WTC11 (cell line): ENCODE results near the gene MRC2. TPM values are rescaled to one million over a fixed set of nuclear protein-coding genes. Genes with fewer than 3 reads are reported as not detected.
A peak's percentile ranks its signal among the peaks of the same experiment; 100 is the strongest.

Experiments
- ATAC-seq: fragments of 200-7000 bp; cut with Tn5 transposase; 2 replicates; pipeline ENCODE4 v1.10.0; 2021; ENCODE audit warnings: mild to moderate bottlenecking, moderate library complexity
- CTCF ChIA-PET: fragments of 300-600 bp; sonication (Branson Sonifier 250); formaldehyde crosslinking; loops from one replicate; lab custom pipeline; 2021; ENCODE audit warnings: antibody characterized with exemption; lab: Charles Lee
- POLR2A ChIA-PET: fragments of 350-600 bp; sonication (Branson Sonifier 250); formaldehyde crosslinking; loops from one replicate; lab custom pipeline; 2021; ENCODE audit warnings: antibody characterized with exemption; lab: Charles Lee
- DNase-seq: peaks from one replicate; pipeline ENCODE4 v3.0.0; 2021; ENCODE audit warnings: low spot score
- H3K27ac Mint-ChIP-seq: 2 replicates; pipeline ENCODE4 v1.8.0; 2021; ENCODE audit warnings: mixed read lengths
- H3K27me3 Mint-ChIP-seq: 2 replicates; pipeline ENCODE4 v1.8.0; 2021; ENCODE audit warnings: low read depth, mild to moderate bottlenecking, moderate library complexity, mixed read lengths
- H3K36me3 Mint-ChIP-seq: 2 replicates; pipeline ENCODE4 v1.8.0; 2021; ENCODE audit warnings: mixed read lengths
- H3K4me1 Mint-ChIP-seq: 2 replicates; pipeline ENCODE4 v1.8.0; 2022; ENCODE audit warnings: mixed read lengths
- H3K4me3 Mint-ChIP-seq: 2 replicates; pipeline ENCODE4 v1.8.0; 2021; ENCODE audit warnings: mild to moderate bottlenecking, moderate library complexity, mixed read lengths
- H3K9me3 Mint-ChIP-seq: 2 replicates; pipeline ENCODE4 v1.8.0; 2021; ENCODE audit warnings: mixed read lengths
- E2F1 ChIP-seq: sonication (generic); formaldehyde crosslinking; IDR thresholded peaks from 2 replicates; pipeline ENCODE4 v1.8.0; 2022; ENCODE audit warnings: mild to moderate bottlenecking, missing genetic modification reagents
- EMX1 ChIP-seq: fragments of 250-450 bp; sonication (Bioruptor Pico); IDR thresholded peaks from 2 replicates; pipeline ENCODE4 v1.8.0; 2021; ENCODE audit warnings: mild to moderate bottlenecking
- ETV6 ChIP-seq: sonication (generic); formaldehyde crosslinking; IDR thresholded peaks from 2 replicates; pipeline ENCODE4 v1.8.1; 2022; ENCODE audit warnings: mild to moderate bottlenecking, missing genetic modification reagents
- FOXP4 ChIP-seq: sonication (generic); formaldehyde crosslinking; IDR thresholded peaks from 2 replicates; pipeline ENCODE4 v1.8.0; 2022; ENCODE audit warnings: mild to moderate bottlenecking, missing genetic modification reagents
- GRHL2 ChIP-seq: fragments of 250-450 bp; sonication (Bioruptor Pico); IDR thresholded peaks from 2 replicates; pipeline ENCODE4 v1.8.0; 2022; ENCODE audit warnings: mild to moderate bottlenecking, moderate library complexity; ENCODE audit not compliant: insufficient replicate concordance, severe bottlenecking
- HMGXB4 ChIP-seq: sonication (generic); formaldehyde crosslinking; IDR thresholded peaks from 2 replicates; pipeline ENCODE4 v1.8.1; 2023; ENCODE audit warnings: mild to moderate bottlenecking, moderate library complexity, missing genetic modification reagents
- IRF1 ChIP-seq: sonication (generic); formaldehyde crosslinking; IDR thresholded peaks from 2 replicates; pipeline ENCODE4 v1.8.0; 2023; ENCODE audit warnings: missing genetic modification reagents
- IRF2 ChIP-seq: sonication (generic); formaldehyde crosslinking; IDR thresholded peaks from 2 replicates; pipeline ENCODE4 v1.8.0; 2022; ENCODE audit warnings: low read depth, missing genetic modification reagents, borderline replicate concordance
- JUN ChIP-seq: sonication (generic); formaldehyde crosslinking; IDR thresholded peaks from 2 replicates; pipeline ENCODE4 v1.8.0; 2023; ENCODE audit warnings: mild to moderate bottlenecking, missing genetic modification reagents
- NR1H2 ChIP-seq: sonication (generic); formaldehyde crosslinking; IDR thresholded peaks from 2 replicates; pipeline ENCODE4 v1.9.0; 2021; ENCODE audit warnings: mild to moderate bottlenecking, moderate library complexity, missing genetic modification reagents
- PRRX2 ChIP-seq: fragments of 250-450 bp; sonication (Bioruptor Pico); IDR thresholded peaks from 2 replicates; pipeline ENCODE4 v1.8.0; 2021; ENCODE audit warnings: mild to moderate bottlenecking
- STAT6 ChIP-seq: sonication (generic); formaldehyde crosslinking; conservative IDR thresholded peaks from 2 replicates; pipeline ENCODE4 v1.8.1; 2023; ENCODE audit warnings: mild to moderate bottlenecking, low read depth, missing genetic modification reagents, moderate library complexity
- TP53 ChIP-seq: sonication (generic); formaldehyde crosslinking; IDR thresholded peaks from 2 replicates; pipeline ENCODE4 v1.8.1; 2023; ENCODE audit warnings: mild to moderate bottlenecking, missing genetic modification reagents
- USF2 ChIP-seq: sonication (generic); formaldehyde crosslinking; IDR thresholded peaks from 2 replicates; pipeline ENCODE4 v1.8.1; 2023; ENCODE audit warnings: mild to moderate bottlenecking, missing genetic modification reagents, moderate library complexity
- ZMAT4 ChIP-seq: fragments of 250-450 bp; sonication (Bioruptor Pico); IDR thresholded peaks from 2 replicates; pipeline ENCODE4 v1.9.0; 2021; ENCODE audit warnings: mild to moderate bottlenecking
- ZNF121 ChIP-seq: sonication (generic); formaldehyde crosslinking; IDR thresholded peaks from 2 replicates; pipeline ENCODE4 v1.8.0; 2023; ENCODE audit warnings: missing genetic modification reagents
- ZNF232 ChIP-seq: sonication (generic); formaldehyde crosslinking; IDR thresholded peaks from 2 replicates; pipeline ENCODE4 v1.8.0; 2022; ENCODE audit warnings: mild to moderate bottlenecking, missing genetic modification reagents
- ZNF532 ChIP-seq: fragments of 250-450 bp; sonication (Bioruptor Pico); IDR thresholded peaks from 2 replicates; pipeline ENCODE4 v1.9.0; 2021; ENCODE audit warnings: mild to moderate bottlenecking, borderline replicate concordance
- total RNA-seq: library from RNA; stranded (reverse); gene quantifications from 3 replicates; pipeline ENCODE4 v1.2.3, GENCODE V29; 2021

MRC2 gene
- total RNA-seq, 1 experiment from 2014 or later, result 35.3 TPM

GRCh38 chr17:62626719-62627218 is 701 bp upstream of the MRC2 start (continued):
- TF ChIP-seq USF2 (no peak), IRF1 (CRISPR knock-in tag) (no peak), ZNF232 (CRISPR knock-in tag) (peak; percentile 41; the same call in 1 of the 2 replicates), NR1H2 (no peak)

GRCh38 chr17:62627904-62628633 is 599 bp downstream of the MRC2 start:
- POLR2A ChIA-PET, result no interaction called here
- 0 out of 2 replicates have a peak, but pooled peaks have one; percentile 17 for TF ChIP-seq ETV6 (CRISPR knock-in tag)
- TF ChIP-seq IRF2 (CRISPR knock-in tag), result no peak
- no peak for TF ChIP-seq TP53
- TF ChIP-seq ZNF121 (CRISPR knock-in tag), result no peak
- TF ChIP-seq GRHL2, result no peak
- TF ChIP-seq HMGXB4 (CRISPR knock-in tag), result no peak
- TF ChIP-seq FOXP4 (CRISPR knock-in tag), result peak; percentile 54; the same call in 1 of the 2 replicates
- TF ChIP-seq EMX1, result no peak
- TF ChIP-seq STAT6 (CRISPR knock-in tag), result no peak
- no peak for TF ChIP-seq ZNF532 (CRISPR knock-in tag)
- TF ChIP-seq PRRX2, result no peak
- TF ChIP-seq IRF1 (CRISPR knock-in tag), result no peak
- TF ChIP-seq JUN (CRISPR knock-in tag), result 0 out of 2 replicates have a peak, but pooled peaks have one; percentile 22
- TF ChIP-seq ZMAT4, result no peak
- TF ChIP-seq E2F1 (CRISPR knock-in tag), result no peak

More at GRCh38 chr17:62627904-62628633, 599 bp downstream of the MRC2 start:
- Mint-ChIP-seq H3K27me3 (peaks cover 7% of the 10 kb centered on the region; the same call in 1 of the 2 replicates), H3K36me3 (0 out of 2 replicates have a peak, but pooled peaks cover 3% of the 10 kb centered on the region), H3K27ac (no peak overlapping the region), H3K4me1 (peaks cover 46% of the 10 kb centered on the region), H3K9me3 (no peaks in the 10 kb centered on the region), H3K4me3 (peak overlapping the region; percentile 89)
- DNase-seq (no peak), ATAC-seq (no peak)
- CTCF ChIA-PET, result interaction anchor here (1.0 kb wide), 1 partner anchor 75 kb away, joined by 3 read pairs; no protein-coding TSS in a partner anchor
